ENCODE results near the gene ACOT13. TPM values are rescaled to one million over a fixed set of nuclear protein-coding genes. Genes with fewer than 3 reads are reported as not detected.
"Not testable (repeated sequence)": the region's sequence is repeated elsewhere in the genome, so short reads cannot be mapped to it uniquely, and the experiment has no call there.

Gene ACOT13
- total RNA-seq, 1 donor from 2014 or later, result 3.1 TPM

GRCh38 chr6:24719125-24719971 is 52.5 kb downstream of the ACOT13 start, which contains the start of gene C6orf62:
TSS of gene C6orf62 (minus strand) at chr6:24719154. CDS start at chr6:24718668, 486 bp downstream.
- peak within 1 kb of the TSS; percentile 86 to 92 for H3K4me3 ChIP-seq
- intact Hi-C loops (cut with DNase I), result no loop called here
- no peaks in the 10 kb centered on the region for H3K9me3 ChIP-seq
- no peaks in the 10 kb centered on the region for H3K27me3 ChIP-seq
- TF ChIP-seq CTCF (IDR thresholded peaks at IDR 0.05), result no peak
- DNase-seq (ENCODE audit: low spot score in 2 of 2), result no peak
- peaks cover 12 to 19% of the 10 kb centered on the region in 2 donors for H3K36me3 ChIP-seq
- peak within 1 kb of the TSS; percentile 96 to 99 for H3K27ac ChIP-seq
- peaks cover 4 to 25% of the 10 kb centered on the region in 2 donors for H3K4me1 ChIP-seq

- peak overlapping the region; percentile 96 to 99 for H3K27ac ChIP-seq
- peaks cover 4 to 11% of the 10 kb centered on the region in 2 donors for H3K36me3 ChIP-seq
- H3K4me1 ChIP-seq, result peaks cover 4 to 20% of the 10 kb centered on the region in 2 donors
- no peak for TF ChIP-seq CTCF (IDR thresholded peaks at IDR 0.05)
- H3K27me3 ChIP-seq, result no peaks in the 10 kb centered on the region
- no peaks in the 10 kb centered on the region for H3K9me3 ChIP-seq
- DNase-seq (ENCODE audit: low spot score in 2 of 2), result peak in 1 of 2 donors; percentile 82
- H3K4me3 ChIP-seq, result peak overlapping the region; percentile 86 to 92
- intact Hi-C loops (cut with DNase I), result loop anchor here (2.0 kb wide), 3 partner anchors 23 to 1403 kb away; partner anchors contain the start of genes ACOT13 and TDP2
Measured at GRCh38 chr6:24720131-24720603, 53.3 kb downstream of the ACOT13 start.

- Histone ChIP-seq H3K36me3 (peaks cover 0 to 5% of the 10 kb centered on the region in 2 donors), H3K4me1 (peaks cover 4 to 15% of the 10 kb centered on the region in 2 donors), H3K4me3 (peak overlapping the region; percentile 86 to 92), H3K27ac (peak overlapping the region; percentile 96 to 99), H3K27me3 (no peaks in the 10 kb centered on the region), H3K9me3 (no peaks in the 10 kb centered on the region)
- TF ChIP-seq CTCF (IDR thresholded peaks at IDR 0.05), result peak in 1 of 3 experiments; percentile 11
- intact Hi-C loops (cut with DNase I), result loop anchor here (1.0 to 2.0 kb wide), 4 partner anchors 22 to 1402 kb away; partner anchors contain the start of genes ACOT13 and TDP2
- peak; percentile 100 for DNase-seq (ENCODE audit: low spot score in 2 of 2)
Measured at GRCh38 chr6:24720604-24721460, 54.0 kb downstream of the ACOT13 start.

- no peaks in the 10 kb centered on the region for H3K27me3 ChIP-seq
- H3K9me3 ChIP-seq, result no peaks in the 10 kb centered on the region
- peak overlapping the region; percentile 64 to 86 for H3K4me3 ChIP-seq
- DNase-seq (ENCODE audit: low spot score in 2 of 2), result peak in 1 of 2 donors; percentile 93
- intact Hi-C loops (cut with DNase I), result loop anchor here (1.0 to 2.0 kb wide), 4 partner anchors 21 to 1401 kb away; partner anchors contain the start of genes ACOT13 and TDP2
- no peaks in the 10 kb centered on the region for H3K36me3 ChIP-seq
- H3K4me1 ChIP-seq, result peaks cover 4 to 11% of the 10 kb centered on the region in 2 donors
- TF ChIP-seq CTCF (IDR thresholded peaks at IDR 0.05), result no peak
- H3K27ac ChIP-seq, result peak overlapping the region; percentile 93 to 99
Measured at GRCh38 chr6:24721461-24722215, 54.8 kb downstream of the ACOT13 start.

GRCh38 chr6:24723270-24723669 is 56.4 kb downstream of the ACOT13 start:
- Histone ChIP-seq H3K4me3 (no peak overlapping the region), H3K27ac (no peak overlapping the region), H3K4me1 (peaks cover 2 to 4% of the 10 kb centered on the region in 2 donors), H3K9me3 (no peaks in the 10 kb centered on the region), H3K36me3 (no peaks in the 10 kb centered on the region), H3K27me3 (no peaks in the 10 kb centered on the region)
- intact Hi-C loops (cut with DNase I), result no loop called here
- TF ChIP-seq CTCF (IDR thresholded peaks at IDR 0.05), result no peak
- no peak for DNase-seq (ENCODE audit: low spot score in 2 of 2)

GRCh38 chr6:24730653-24731052 is 63.8 kb downstream of the ACOT13 start:
- DNase-seq (ENCODE audit: low spot score in 2 of 2); H3K4me3 ChIP-seq; intact Hi-C loops (cut with DNase I): not testable (repeated sequence)

GRCh38 chr6:24731456-24732134 is 64.7 kb downstream of the ACOT13 start:
- H3K36me3 ChIP-seq; intact Hi-C loops (cut with DNase I); H3K9me3 ChIP-seq; H3K27me3 ChIP-seq; DNase-seq (ENCODE audit: low spot score in 2 of 2); H3K4me3 ChIP-seq; H3K27ac ChIP-seq; H3K4me1 ChIP-seq: not testable (repeated sequence)

More at GRCh38 chr6:24730653-24731052, 63.8 kb downstream of the ACOT13 start:
- not testable (repeated sequence) for H3K27ac ChIP-seq, H3K9me3 ChIP-seq, H3K4me1 ChIP-seq, H3K27me3 ChIP-seq, H3K36me3 ChIP-seq
